ENCODE data around the gene KRT14.
"Not testable (repeated sequence)": the region's sequence is repeated elsewhere in the genome, so short reads cannot be mapped to it uniquely, and the experiment has no call there.

KRT14 gene

DNA sequence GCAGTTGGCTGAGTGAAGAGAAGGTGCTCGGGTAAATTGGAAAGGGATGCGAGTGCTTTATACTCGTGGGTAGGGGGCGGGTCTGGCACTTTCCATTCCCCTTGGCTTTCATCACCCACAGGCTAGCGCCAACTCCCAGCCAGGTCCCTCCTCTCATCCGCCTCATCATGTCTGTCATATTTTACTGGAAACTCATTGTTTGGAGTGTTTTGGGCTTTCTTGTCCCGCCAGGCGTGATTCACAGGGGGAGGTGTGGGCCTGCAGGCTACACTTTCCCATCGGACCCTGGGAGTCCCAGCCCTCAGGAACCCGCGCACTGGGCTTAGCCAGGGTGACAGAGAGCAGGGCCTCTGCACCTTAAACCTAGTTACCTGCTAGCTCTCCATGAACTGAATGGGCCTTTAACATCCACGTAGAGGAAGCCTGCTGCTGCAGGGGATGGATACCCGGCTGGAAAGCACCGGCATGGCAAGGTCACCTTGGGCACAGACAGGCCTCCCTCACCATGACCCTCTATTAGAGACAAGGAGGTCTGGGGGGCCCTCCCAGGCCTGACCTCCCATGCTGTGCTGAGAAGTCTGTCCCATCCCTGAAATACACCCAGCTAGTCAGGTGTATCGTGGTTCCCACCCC lies at the start of gene KRT14:
TSS of gene KRT14 (minus strand) at position 33 of the 633 bp plus-strand sequence. CDS start 61 bp downstream, outside the sequence.
- DNase-seq = no peak

GRCh38 chr17:41635121-41636097 lies 48.7 kb upstream of the KRT14 start:
- DNase-seq = no peak

GRCh38 chr17:41634639-41635038 lies 47.9 kb upstream of the KRT14 start:
- no peak for DNase-seq

DNA sequence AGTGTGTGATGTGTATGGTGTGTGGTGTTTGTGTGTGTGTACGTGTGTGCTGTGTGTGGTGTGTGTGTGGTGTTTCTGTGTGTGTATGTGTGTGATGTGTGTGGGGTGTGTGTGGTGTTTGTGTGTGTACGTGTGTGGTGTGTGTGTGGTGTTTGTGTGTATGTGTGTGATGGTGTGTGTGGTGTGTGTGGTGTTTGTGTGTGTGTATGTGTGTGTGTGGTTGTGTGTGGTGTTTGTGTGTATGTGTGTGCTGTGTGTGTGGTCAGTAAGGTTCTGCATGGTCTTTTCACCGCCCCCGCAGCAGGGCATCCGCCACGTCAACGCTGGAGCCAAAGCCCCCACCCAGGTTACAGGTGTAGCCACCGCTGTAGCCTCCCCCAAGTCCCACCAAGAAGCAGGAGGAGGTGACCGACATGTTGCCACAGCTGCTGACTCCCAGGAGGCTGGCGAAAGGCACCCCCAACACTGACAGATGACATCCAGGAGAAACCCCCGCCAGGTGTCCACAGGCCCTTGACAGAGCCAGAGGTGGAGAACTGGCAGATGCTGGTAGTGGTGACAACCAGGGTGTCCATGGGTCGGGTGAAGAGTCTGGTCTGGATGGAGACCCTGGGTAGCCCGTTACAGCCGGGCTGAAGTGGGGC lies 47.0 kb upstream of the KRT14 start:
- no peak for DNase-seq

GRCh38 chr17:41632482-41633105 lies 45.9 kb upstream of the KRT14 start:
- DNase-seq = no peak

DNA sequence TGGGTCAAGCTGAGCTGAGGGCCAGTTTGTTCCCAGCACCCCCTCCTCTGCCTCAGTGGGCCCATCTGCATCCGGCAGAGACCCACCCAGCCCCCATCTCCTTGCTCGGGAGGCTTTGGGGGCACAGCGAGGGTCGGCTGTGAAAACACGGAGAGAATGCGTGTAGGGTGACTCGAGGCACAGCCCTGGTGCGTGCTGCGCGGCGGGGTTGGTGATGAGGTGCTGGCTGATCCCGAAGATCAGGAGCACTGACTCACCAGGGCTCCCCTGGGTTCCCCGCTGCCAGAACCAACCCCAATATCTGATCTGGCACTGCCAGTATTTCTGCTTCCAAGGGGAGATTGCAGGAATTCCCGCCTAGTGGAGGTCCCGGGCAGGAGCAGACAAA lies 45.2 kb upstream of the KRT14 start:
- no peak for DNase-seq

DNA sequence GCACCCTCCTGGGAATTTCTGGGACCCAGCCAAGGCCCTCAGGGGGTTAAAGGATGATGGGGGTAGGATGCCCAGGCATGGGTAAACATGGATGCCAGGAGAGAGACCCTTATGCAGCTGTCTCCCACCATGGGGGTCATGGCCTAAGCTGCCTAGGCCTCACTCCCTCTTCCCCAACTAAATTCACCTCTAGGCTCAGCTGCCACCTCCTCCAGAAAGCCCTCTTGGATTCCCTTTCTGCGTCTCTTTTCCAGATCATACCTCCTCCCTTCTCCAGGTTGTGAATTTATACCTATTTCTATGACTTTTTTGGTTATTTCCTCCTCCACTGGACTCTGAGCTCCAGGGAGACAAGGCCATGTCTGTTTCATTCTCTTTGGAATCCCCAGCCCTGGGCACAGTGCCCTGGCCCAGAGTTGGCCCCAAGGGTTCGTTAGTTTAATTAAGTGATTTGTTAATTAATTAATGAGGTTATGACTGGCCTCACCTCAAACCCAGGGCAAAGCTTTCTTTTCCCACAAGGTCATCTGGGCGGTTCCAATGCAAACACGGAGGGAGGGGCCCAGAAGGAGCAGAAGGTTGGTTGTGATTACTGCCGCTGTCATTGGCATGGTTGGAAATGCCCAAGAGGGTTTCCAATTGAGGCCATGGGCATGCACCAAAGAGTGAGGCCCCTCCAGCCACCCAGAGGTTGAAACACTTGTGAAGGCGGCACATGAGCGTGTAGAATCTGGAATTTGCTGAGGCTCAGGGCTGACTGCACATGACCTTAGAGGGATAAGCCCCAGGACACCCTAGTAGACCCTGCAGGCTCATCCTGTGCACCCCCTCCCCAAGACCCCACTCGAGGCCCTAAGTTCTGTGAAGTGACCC lies 44.6 kb upstream of the KRT14 start:
- no peak for DNase-seq

GRCh38 chr17:41629826-41630670 lies 43.4 kb upstream of the KRT14 start:
- no peak for DNase-seq

DNA sequence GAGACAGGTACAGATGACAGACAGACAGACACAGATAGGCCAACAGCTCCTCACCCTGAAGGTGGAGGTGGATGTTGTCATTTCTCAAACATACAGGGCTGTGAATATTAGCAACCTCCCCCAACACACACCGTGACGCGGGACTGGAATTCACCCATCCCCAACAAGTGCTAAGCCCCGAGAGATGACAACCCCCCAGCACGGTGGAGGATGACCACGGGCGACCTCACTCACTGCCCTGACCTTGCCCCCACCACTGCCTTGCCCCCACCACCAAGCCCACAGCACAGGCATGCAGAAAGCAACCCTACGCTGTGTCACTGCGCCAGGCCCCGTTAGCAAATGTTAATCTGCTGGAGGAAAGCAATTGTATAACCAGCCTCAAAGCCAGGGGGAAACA lies 42.6 kb upstream of the KRT14 start:
- DNase-seq = no peak

DNA sequence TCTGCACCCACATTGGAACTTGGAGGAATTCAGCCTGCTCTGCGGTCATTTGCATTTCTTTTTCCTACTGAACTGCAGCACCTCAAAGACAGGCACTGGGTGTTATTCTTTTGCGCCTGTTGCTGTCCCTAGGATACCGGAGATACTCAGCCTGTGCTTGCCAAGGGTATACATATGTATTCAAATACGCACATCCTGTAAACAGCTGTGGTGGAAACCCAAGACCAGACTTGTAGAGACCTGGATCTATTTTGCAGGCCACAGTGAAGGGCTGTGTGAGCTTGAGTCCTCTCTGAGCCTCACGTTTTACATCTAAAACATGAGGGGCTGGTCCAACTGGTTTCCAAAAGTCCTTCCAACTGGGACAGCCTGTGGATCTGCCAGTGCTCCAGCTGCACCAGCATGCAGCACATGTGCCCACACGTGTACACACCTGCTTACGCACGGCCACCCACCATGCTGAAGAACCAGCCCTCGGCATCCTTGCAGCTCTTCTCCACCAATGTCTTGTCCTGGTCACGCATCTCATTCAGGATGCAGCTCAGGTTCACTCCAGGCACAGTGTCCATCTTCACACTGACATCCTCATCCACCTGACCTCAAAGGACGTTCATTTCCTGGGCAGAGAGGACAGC lies 42.0 kb upstream of the KRT14 start:
- DNase-seq = not testable (repeated sequence)

- not testable (repeated sequence) for DNase-seq
These were observed 41.3 kb upstream of the KRT14 start for GRCh38 chr17:41628073-41628370.

GRCh38 chr17:41627316-41628072 lies 40.8 kb upstream of the KRT14 start:
- no peak for DNase-seq

GRCh38 chr17:41626914-41627295 lies 40.2 kb upstream of the KRT14 start:
- DNase-seq = not testable (repeated sequence)

DNA sequence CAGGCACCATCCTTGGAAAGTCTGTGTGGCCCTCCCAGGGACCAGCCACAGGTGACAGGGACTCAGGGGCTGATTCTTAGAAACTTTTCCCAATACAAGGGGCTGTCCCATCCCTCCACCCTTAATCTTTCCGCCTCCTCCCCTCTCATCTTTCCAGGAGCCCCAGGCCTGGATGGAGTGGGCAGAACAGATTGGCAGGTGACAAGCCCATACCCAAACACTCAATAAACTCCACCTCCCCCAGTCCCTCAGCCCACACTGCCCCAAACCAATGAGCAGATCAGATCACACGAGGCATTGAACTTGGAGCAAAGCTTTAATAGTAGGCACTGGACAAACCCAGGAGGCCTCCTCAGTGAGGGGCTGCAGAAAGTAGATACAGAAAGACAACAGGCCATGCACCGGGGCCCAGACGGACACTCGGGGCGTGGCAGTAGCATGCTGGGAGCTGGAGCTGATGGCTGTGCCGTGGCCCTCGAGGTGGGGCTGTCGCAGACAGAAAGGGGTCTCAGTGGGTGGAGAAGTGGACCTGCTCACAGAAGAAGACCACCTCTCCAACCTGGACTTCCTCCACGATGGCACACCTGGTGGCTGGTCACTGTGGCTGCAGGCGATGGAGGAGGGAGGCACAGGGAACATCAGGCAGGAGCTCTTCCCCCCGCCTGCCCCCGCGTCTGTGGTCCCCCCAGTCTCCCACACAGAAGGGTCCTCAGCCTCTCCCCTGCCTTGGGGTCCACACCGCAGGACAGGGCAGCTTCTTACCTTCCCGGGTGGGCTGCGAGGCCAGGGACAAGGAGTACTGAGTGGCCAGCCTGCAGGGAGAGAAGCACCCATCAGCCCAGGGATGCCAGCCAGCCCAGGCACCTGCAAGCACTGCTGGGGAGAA lies 39.6 kb upstream of the KRT14 start:
- DNase-seq = not testable (repeated sequence)

DNA sequence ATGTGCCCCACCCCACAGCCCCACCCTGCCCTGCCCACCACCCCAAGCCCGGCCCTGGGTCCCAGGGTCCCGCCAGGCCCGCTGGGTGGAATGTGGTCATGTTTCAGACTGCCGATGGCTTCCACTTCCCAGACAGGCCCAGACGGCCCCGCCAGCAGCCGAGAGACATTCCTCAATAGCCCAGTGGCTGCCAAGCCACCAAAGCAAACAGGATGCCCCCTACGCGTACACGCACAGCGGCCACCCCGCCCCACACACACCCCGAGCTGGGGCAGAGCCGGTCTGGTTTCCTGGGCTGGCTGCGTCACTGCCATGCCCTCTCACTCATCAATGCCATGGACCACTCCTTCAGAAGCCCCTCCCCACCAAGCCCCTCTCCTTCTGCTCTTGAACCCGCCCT lies 38.9 kb upstream of the KRT14 start:
- DNase-seq = no peak

- no peak for DNase-seq
These were observed 37.8 kb upstream of the KRT14 start, which contains the start of gene KRT17 for GRCh38 chr17:41624208-41625101. KRT17 (minus strand) TSS chr17:41624575; CDS start chr17:41624509, 66 bp downstream.

DNA sequence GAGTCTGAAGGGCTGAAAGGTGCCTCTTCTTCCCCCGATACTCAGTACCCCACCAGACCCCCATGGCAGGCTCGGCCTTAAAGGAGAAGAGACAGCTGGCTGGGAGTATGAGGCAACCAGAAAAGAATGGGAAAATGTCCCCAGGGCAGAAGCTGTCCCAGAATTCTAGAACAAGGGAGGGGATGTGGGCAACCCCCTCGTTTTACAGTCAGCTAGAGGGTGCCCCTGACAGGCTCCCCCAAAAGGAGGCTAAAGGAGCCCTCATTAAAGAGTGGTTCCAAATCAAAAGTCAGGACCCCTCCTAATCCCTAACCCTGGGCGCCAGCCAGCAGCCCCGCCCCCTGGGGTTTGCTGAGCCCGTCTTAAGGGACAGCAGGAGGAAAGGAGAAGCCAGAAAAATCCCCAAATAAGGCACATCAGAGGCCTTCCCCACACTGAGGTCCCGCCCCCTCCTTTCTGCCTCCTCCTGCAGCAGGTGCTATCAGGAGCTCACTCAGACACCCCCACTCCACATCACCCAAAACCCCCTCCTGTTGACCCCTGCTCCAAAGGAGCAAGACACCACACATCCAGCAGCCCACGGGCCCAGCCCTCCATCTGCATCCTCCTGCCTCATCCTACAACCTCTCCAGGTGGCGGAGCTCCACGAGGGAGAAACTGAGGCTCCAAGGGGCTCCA lies 36.6 kb upstream of the KRT14 start:
- DNase-seq = not testable (repeated sequence)
